Adrenal gland (tissue), 5 donors: Measurements from ENCODE around the gene CEACAM19.

ENCODE experiments used
- CTCF ChIP-seq, 6 experiments: fragments of 450-650 bp in 4 of 6; fragments of 200-600 bp in 2 of 6; sonication (generic) in 1 of 6; IDR thresholded peaks; 1 replicate in 5 of 6; 2 replicates in 1 of 6; pipeline versions ENCODE4 v1.5.1 to v1.8.0; 2016 to 2021; ENCODE audit warnings: antibody characterized with exemption in 6 of 6, mild to moderate bottlenecking in 2 of 6, moderate library complexity in 1 of 6
- POLR2A ChIP-seq, 2 donors: fragments of 450-650 bp; IDR thresholded peaks; one replicate each; pipeline ENCODE4 v1.6.1; 2017; ENCODE audit warnings: antibody characterized with exemption in 2 of 2, mild to moderate bottlenecking in 2 of 2, moderate library complexity in 1 of 2
- donor health status: DM: no; HTN: no; CAD: no.

GRCh38 chr19:44692379-44692721 is 21.1 kb downstream of the CEACAM19 start:
- TF ChIP-seq CTCF (IDR thresholded peaks at IDR 0.05): no peak
- no peak for TF ChIP-seq POLR2A (IDR thresholded peaks at IDR 0.05)
